Tibial nerve (tissue), 4 donors: Measurements from ENCODE around the gene TTC24.

Experiments
- EP300 ChIP-seq, 2 donors: sonication (generic); formaldehyde crosslinking; IDR thresholded peaks; one replicate each; pipeline ENCODE4 v1.6.1; 2017; ENCODE audit warnings: antibody characterized with exemption in 2 of 2, mild to moderate bottlenecking in 1 of 2
- POLR2A ChIP-seq, 2 donors: fragments of 450-650 bp; IDR thresholded peaks; one replicate each; pipeline ENCODE4 v1.6.1; 2017; ENCODE audit warnings: antibody characterized with exemption in 2 of 2, mild to moderate bottlenecking in 2 of 2, moderate library complexity in 2 of 2
- TF ChIP-seq, protein P1 (sequence below), 5 experiments: fragments of 200-600 bp in 3 of 5; fragments of 450-650 bp in 2 of 5; sonication (generic) in 3 of 5; IDR thresholded peaks; one replicate each; pipeline ENCODE4 v1.5.1; 2016 to 2019; ENCODE audit warnings: antibody characterized with exemption in 5 of 5, mild to moderate bottlenecking in 3 of 5, moderate library complexity in 2 of 5

DNA sequence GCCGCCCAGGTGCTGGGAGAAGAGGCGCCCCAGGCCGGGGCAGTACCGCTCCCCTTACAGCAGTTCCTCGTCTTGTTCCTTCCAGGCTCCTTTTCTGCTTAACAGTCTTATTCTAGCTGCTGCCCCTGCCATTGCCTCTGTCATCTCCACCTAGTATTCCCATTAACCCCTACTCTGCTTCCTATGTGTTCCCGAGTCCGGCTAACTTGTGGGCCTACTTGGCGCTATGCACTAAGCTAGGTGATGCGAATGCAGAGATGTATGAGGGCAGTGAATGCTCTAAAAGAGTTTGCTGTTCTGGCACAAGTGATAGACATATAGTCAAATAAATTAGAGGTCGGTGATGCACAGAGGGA, 6.9 kb upstream of the TTC24 start:
- no peak for TF ChIP-seq POLR2A (IDR thresholded peaks at IDR 0.05)
- TF ChIP-seq, protein P1, sequence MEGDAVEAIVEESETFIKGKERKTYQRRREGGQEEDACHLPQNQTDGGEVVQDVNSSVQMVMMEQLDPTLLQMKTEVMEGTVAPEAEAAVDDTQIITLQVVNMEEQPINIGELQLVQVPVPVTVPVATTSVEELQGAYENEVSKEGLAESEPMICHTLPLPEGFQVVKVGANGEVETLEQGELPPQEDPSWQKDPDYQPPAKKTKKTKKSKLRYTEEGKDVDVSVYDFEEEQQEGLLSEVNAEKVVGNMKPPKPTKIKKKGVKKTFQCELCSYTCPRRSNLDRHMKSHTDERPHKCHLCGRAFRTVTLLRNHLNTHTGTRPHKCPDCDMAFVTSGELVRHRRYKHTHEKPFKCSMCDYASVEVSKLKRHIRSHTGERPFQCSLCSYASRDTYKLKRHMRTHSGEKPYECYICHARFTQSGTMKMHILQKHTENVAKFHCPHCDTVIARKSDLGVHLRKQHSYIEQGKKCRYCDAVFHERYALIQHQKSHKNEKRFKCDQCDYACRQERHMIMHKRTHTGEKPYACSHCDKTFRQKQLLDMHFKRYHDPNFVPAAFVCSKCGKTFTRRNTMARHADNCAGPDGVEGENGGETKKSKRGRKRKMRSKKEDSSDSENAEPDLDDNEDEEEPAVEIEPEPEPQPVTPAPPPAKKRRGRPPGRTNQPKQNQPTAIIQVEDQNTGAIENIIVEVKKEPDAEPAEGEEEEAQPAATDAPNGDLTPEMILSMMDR (IDR thresholded peaks at IDR 0.05): no peak
- no peak for TF ChIP-seq EP300 (IDR thresholded peaks at IDR 0.05)
